T-helper 1 cell treated with Interleukin-12 subunit alpha and Interleukin-12 subunit beta and Interleukin-4 antibody, amounts not matched to agents 30 μg/mL and 1 μg/mL, for 36 hours (primary cell): ENCODE results near the gene ICAM4.

Source experiments
- H3K27ac Mint-ChIP-seq: one replicate; pipeline ENCODE4 v1.8.0; 2021; ENCODE audit warnings: mild to moderate bottlenecking, mixed read lengths
- H3K27me3 Mint-ChIP-seq: one replicate; pipeline ENCODE4 v1.8.0; 2021; ENCODE audit warnings: low read depth, mixed read lengths
- H3K36me3 Mint-ChIP-seq: one replicate; pipeline ENCODE4 v1.8.0; 2021; ENCODE audit warnings: low read depth, mixed read lengths
- H3K4me1 Mint-ChIP-seq: one replicate; pipeline ENCODE4 v1.8.0; 2021; ENCODE audit warnings: low read depth, mixed read lengths
- H3K4me3 Mint-ChIP-seq: one replicate; pipeline ENCODE4 v1.8.0; 2021; ENCODE audit warnings: mild to moderate bottlenecking, moderate library complexity, mixed read lengths
- H3K9me3 Mint-ChIP-seq: one replicate; pipeline ENCODE4 v1.8.0; 2021; ENCODE audit warnings: mixed read lengths

ICAM4 gene

GRCh38 chr19:10316229-10317044 lies 29.7 kb downstream of the ICAM4 start:
- H3K4me3 Mint-ChIP-seq = peak overlapping the region; percentile 67

GRCh38 chr19:10317045-10317856 lies 30.5 kb downstream of the ICAM4 start:
- Mint-ChIP-seq H3K36me3 (peaks cover 18% of the 10 kb centered on the region), H3K9me3 (no peaks in the 10 kb centered on the region), H3K27me3 (no peaks in the 10 kb centered on the region), H3K4me3 (no peak overlapping the region), H3K27ac (no peak overlapping the region), H3K4me1 (peaks cover 10% of the 10 kb centered on the region)

More at GRCh38 chr19:10316229-10317044, 29.7 kb downstream of the ICAM4 start:
- peaks cover 13% of the 10 kb centered on the region for H3K36me3 Mint-ChIP-seq
- H3K27ac Mint-ChIP-seq = peak overlapping the region; percentile 75
- H3K9me3 Mint-ChIP-seq = no peaks in the 10 kb centered on the region
- no peaks in the 10 kb centered on the region for H3K27me3 Mint-ChIP-seq
- peaks cover 10% of the 10 kb centered on the region for H3K4me1 Mint-ChIP-seq

- Mint-ChIP-seq H3K27me3 (no peaks in the 10 kb centered on the region), H3K4me1 (peaks cover 10% of the 10 kb centered on the region), H3K9me3 (no peaks in the 10 kb centered on the region), H3K27ac (no peak overlapping the region), H3K4me3 (no peak overlapping the region), H3K36me3 (peaks cover 18% of the 10 kb centered on the region)
These were observed 31.2 kb downstream of the ICAM4 start for GRCh38 chr19:10317857-10318462.

- H3K27ac Mint-ChIP-seq = no peak overlapping the region
These were observed 32.3 kb downstream of the ICAM4 start for GRCh38 chr19:10318807-10319682.

GRCh38 chr19:10320602-10321416 lies 34.1 kb downstream of the ICAM4 start:
- Mint-ChIP-seq H3K4me3 (no peak overlapping the region), H3K36me3 (peaks cover 18% of the 10 kb centered on the region), H3K9me3 (no peaks in the 10 kb centered on the region), H3K27me3 (no peaks in the 10 kb centered on the region), H3K4me1 (peaks cover 3% of the 10 kb centered on the region), H3K27ac (no peak overlapping the region)

More at GRCh38 chr19:10318807-10319682, 32.3 kb downstream of the ICAM4 start:
- no peaks in the 10 kb centered on the region for H3K9me3 Mint-ChIP-seq
- no peaks in the 10 kb centered on the region for H3K27me3 Mint-ChIP-seq
- H3K4me3 Mint-ChIP-seq = no peak overlapping the region
- H3K36me3 Mint-ChIP-seq = peaks cover 18% of the 10 kb centered on the region
- H3K4me1 Mint-ChIP-seq = peaks cover 10% of the 10 kb centered on the region

- Mint-ChIP-seq H3K27ac (no peak overlapping the region), H3K4me3 (no peak overlapping the region), H3K27me3 (no peaks in the 10 kb centered on the region), H3K9me3 (no peaks in the 10 kb centered on the region), H3K4me1 (no peaks in the 10 kb centered on the region), H3K36me3 (peaks cover 15% of the 10 kb centered on the region)
These were observed 34.7 kb downstream of the ICAM4 start for GRCh38 chr19:10321417-10321797.

GRCh38 chr19:10321874-10322835 lies 35.4 kb downstream of the ICAM4 start:
- Mint-ChIP-seq H3K4me1 (no peaks in the 10 kb centered on the region), H3K36me3 (peaks cover 12% of the 10 kb centered on the region), H3K4me3 (no peak overlapping the region), H3K9me3 (no peaks in the 10 kb centered on the region), H3K27ac (no peak overlapping the region), H3K27me3 (no peaks in the 10 kb centered on the region)

- Mint-ChIP-seq H3K4me3 (no peak overlapping the region), H3K4me1 (no peaks in the 10 kb centered on the region), H3K36me3 (peaks cover 9% of the 10 kb centered on the region), H3K9me3 (no peaks in the 10 kb centered on the region), H3K27ac (no peak overlapping the region), H3K27me3 (no peaks in the 10 kb centered on the region)
These were observed 39.0 kb downstream of the ICAM4 start for GRCh38 chr19:10325732-10326131.

GRCh38 chr19:10327793-10328192 lies 41.0 kb downstream of the ICAM4 start:
- H3K27ac Mint-ChIP-seq = no peak overlapping the region
- peaks cover 8% of the 10 kb centered on the region for H3K36me3 Mint-ChIP-seq
- peaks cover 8% of the 10 kb centered on the region for H3K4me1 Mint-ChIP-seq
- H3K9me3 Mint-ChIP-seq = no peaks in the 10 kb centered on the region
- H3K27me3 Mint-ChIP-seq = no peaks in the 10 kb centered on the region
- H3K4me3 Mint-ChIP-seq = no peak overlapping the region

GRCh38 chr19:10328558-10329429 lies 42.0 kb downstream of the ICAM4 start:
- Mint-ChIP-seq H3K4me1 (peaks cover 14% of the 10 kb centered on the region), H3K4me3 (no peak overlapping the region), H3K9me3 (no peaks in the 10 kb centered on the region), H3K27me3 (no peaks in the 10 kb centered on the region), H3K36me3 (peaks cover 12% of the 10 kb centered on the region), H3K27ac (no peak overlapping the region)

GRCh38 chr19:10329555-10329954 lies 42.8 kb downstream of the ICAM4 start:
- Mint-ChIP-seq H3K4me3 (no peak overlapping the region), H3K4me1 (peaks cover 17% of the 10 kb centered on the region), H3K9me3 (no peaks in the 10 kb centered on the region), H3K27ac (no peak overlapping the region), H3K36me3 (peaks cover 15% of the 10 kb centered on the region), H3K27me3 (no peaks in the 10 kb centered on the region)
